HEK293T (cell line): Measurements from ENCODE around the gene PKD1L1.

Source experiments
- CTBP1 ChIP-seq: fragments of 450-650 bp; IDR thresholded peaks from 2 replicates; pipeline ENCODE4 v1.6.1; 2016; ENCODE audit warnings: borderline replicate concordance
- ELF4 ChIP-seq: fragments of 450-650 bp; IDR thresholded peaks from 2 replicates; pipeline ENCODE4 v1.6.1; 2017; ENCODE audit warnings: antibody characterized with exemption
- FOXM1 ChIP-seq: fragments of 450-650 bp; IDR thresholded peaks from 2 replicates; pipeline ENCODE4 v1.6.1; 2017; ENCODE audit warnings: mild to moderate bottlenecking, borderline replicate concordance
- HDGF ChIP-seq: fragments of 450-650 bp; IDR thresholded peaks from 2 replicates; pipeline ENCODE4 v1.6.1; 2017; ENCODE audit warnings: antibody characterized with exemption, borderline replicate concordance
- LEF1 ChIP-seq: fragments of 450-650 bp; IDR thresholded peaks from 2 replicates; pipeline ENCODE4 v1.6.1; 2017; ENCODE audit warnings: mild to moderate bottlenecking, borderline replicate concordance
- PKNOX1 ChIP-seq: fragments of 450-650 bp; IDR thresholded peaks from 2 replicates; pipeline ENCODE4 v1.6.1; 2016
- SP1 ChIP-seq: fragments of 450-650 bp; IDR thresholded peaks from 2 replicates; pipeline ENCODE4 v1.6.1; 2017
- TARDBP ChIP-seq: fragments of 450-650 bp; IDR thresholded peaks from 2 replicates; pipeline ENCODE4 v1.6.1; 2016

- TF ChIP-seq CTBP1, result no peak
- no peak for TF ChIP-seq ELF4
- no peak for TF ChIP-seq TARDBP
- TF ChIP-seq HDGF, result no peak
- peak; percentile 76 for TF ChIP-seq PKNOX1
- TF ChIP-seq SP1, result no peak
- TF ChIP-seq FOXM1, result no peak
- no peak for TF ChIP-seq LEF1
Observed at GRCh38 chr7:47792521-47793121, 155.6 kb downstream of the PKD1L1 start.
